GM18873 (cell line): ENCODE results near the gene SLC24A3.

Source experiments
- ATAC-seq: cut with Tn5 transposase; IDR thresholded peaks from one replicate; pipeline ENCODE4 v1.9.1; 2021; ENCODE audit warnings: mild to moderate bottlenecking, moderate library complexity, moderate number of reproducible peaks; ENCODE audit not compliant: unreplicated experiment, low FRiP score

The SLC24A3 gene

DNA sequence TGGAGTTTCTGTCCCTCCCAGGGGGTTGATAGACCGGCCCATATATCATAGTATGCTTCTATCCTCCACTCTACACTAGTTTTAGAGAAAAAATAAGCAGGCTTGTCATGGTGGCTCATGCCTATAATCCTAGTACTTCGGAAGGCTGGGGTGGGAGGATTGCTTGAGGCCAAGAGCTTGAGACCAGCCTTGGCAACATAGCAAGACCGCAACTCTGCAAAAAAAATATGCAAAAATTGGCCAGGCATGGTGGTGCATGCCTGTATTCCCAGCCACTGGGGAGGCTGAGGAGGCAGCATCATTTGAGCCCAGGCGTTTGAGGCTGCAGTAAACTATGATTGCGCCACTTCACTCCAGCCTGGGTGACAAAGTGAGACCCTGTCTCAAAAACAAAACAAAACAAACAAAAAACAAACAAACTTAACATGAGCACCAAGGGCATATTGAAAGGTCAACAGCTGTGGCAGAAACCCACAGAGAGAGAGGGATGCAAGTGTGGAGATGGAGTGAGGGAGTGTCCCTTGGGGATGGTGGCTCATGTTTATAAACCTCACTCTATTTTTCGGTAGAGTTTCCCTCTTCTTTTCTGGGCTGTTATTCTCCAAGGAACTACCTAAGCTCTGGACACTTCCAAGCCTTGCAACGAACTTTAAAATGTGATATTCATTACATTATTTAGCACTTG lies 24.1 kb downstream of the SLC24A3 start:
- ATAC-seq: no peak

- no peak for ATAC-seq
Measured at GRCh38 chr20:19241440-19241839, 29.0 kb downstream of the SLC24A3 start.

GRCh38 chr20:19244291-19244690 lies 31.8 kb downstream of the SLC24A3 start:
- ATAC-seq: no peak

DNA sequence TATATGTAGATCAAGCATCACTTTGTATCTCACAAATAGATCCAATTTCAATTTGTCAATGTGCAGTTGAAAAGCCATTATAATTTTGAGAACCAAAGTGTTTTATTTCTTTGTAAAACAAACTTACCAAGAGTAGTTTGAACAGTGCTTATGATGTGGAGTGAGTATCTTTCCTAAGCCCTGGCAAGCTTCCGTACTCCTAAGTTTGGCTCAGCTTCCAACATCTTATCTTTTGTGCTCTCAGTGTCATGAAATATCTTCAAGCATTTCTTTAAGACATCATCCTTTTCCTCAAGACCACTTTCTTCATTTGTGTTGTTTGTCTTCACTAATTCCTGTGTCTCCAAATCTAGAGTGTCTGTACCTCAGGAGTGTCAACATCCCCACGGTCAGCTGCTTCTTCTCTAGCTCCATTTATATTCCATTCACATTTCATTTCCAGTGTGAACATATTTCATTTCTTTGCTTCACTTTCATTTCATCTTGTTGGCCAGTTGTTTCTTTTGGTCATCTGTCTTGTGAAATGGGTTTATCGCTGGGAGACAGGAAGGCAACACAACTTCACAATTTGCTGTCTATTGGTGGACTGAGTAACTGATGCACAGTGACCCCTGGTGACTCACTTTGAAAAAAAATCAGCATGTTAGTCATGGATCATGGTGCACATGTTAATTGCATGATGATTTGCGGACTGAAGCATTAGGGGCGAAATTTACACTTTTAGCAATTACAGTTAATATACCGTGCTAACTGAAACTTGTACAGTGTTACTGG lies 36.9 kb downstream of the SLC24A3 start:
- ATAC-seq: no peak

- no peak for ATAC-seq
Measured at GRCh38 chr20:19250346-19250745, 37.9 kb downstream of the SLC24A3 start.

DNA sequence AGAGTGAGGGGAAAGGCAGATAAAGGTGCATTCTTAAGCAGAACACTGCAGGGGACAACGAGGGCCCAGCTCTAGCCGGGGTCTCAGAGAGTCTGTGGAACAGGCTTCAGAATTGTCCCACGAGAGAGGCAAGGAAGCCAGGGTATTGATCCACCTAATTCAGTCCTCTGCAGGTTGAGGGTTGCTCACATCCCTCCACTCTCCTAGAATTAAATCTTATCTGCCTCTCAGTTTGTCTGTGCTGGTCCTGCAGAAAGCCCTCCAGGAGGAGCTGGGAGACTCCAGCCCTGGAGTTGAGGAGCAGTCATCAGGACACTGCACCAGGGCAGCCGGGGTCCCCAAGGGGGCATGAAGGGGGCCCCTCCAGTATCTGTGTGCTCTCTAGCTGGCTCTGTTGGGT lies 39.1 kb downstream of the SLC24A3 start:
- no peak for ATAC-seq

DNA sequence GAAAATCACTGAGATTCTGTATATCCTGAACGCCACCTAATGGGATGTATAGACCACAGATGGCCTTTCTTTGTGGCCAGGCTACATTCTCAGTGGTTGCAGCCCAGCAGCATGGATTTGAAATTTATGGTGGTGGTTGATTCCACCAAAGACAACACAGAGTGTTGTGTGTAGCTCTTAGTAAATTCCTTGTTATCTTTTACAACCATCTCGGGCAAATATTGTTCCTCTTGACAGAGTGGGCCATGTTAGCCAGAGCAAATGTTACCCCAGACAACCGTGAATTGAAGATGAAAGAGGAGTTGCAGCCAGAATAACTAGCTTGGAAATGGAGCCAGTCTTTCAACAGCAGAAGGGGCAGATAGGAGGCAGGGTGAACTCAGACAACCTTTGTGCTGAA lies 39.5 kb downstream of the SLC24A3 start:
- no peak for ATAC-seq

GRCh38 chr20:19252451-19253120 lies 40.1 kb downstream of the SLC24A3 start:
- no peak for ATAC-seq

DNA sequence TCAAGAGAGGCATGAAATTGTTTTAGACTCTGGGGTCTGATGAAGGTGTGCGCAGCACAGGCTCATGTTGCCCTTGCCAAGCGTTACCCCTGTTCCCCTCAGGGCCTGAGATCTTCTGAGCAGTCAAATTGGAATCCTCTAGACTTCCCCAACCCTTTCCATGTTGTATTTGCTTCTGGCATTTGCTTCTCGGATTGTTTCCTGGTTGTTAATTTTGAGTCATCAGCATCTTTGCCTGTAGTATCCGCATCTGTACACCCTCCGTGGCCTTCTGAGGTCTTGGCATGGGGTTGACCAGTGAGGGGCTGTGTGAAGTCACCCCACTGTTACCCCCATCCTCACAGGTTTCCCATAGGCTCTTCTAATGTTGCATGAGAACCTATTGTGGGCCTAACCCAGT lies 40.9 kb downstream of the SLC24A3 start:
- no peak for ATAC-seq

DNA sequence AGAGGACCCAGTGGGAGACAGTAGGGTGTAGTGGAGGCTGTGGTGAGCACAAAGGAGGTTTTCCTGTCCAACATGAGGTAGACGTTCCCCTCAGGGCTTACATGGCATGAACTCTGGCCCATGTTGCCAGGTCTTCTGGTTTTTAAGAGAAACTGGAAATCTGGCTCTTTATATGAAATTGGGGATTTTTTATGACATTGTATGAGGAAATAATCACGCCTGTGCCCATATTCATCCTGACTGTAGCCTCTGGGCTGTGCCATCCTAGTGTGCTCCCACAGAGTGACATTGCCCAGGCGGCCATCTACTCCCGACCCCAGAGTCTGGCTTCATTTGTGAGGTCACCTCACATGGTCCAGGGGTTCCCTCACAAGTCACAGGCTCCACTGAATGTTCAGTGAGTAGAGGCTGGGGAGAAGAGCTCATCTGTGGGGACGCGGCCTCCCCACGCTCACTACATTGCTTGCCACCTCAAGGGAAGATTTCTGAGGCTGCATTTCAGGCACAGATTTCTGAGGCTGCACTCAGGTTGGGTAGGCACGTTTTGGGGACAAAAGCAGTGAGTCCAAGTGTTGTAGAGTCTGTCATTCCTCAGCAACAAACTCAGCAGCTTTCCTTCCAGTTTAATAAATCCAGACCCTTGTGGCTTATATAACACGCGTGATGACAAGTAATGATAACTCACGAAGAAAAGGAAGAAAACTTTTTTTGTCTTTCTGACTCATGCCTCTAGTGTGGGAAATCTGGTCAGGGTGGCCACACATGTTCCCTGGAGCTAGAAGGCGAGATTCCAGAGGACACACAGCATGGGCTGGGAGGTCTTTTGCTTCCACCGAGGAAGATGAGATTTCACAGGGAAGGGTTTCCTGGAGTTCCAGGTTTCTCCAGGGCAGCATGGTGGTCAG lies 41.7 kb downstream of the SLC24A3 start:
- ATAC-seq: no peak

GRCh38 chr20:19254956-19255355 lies 42.5 kb downstream of the SLC24A3 start:
- ATAC-seq: no peak

GRCh38 chr20:19256085-19256484 lies 43.6 kb downstream of the SLC24A3 start:
- ATAC-seq: no peak

DNA sequence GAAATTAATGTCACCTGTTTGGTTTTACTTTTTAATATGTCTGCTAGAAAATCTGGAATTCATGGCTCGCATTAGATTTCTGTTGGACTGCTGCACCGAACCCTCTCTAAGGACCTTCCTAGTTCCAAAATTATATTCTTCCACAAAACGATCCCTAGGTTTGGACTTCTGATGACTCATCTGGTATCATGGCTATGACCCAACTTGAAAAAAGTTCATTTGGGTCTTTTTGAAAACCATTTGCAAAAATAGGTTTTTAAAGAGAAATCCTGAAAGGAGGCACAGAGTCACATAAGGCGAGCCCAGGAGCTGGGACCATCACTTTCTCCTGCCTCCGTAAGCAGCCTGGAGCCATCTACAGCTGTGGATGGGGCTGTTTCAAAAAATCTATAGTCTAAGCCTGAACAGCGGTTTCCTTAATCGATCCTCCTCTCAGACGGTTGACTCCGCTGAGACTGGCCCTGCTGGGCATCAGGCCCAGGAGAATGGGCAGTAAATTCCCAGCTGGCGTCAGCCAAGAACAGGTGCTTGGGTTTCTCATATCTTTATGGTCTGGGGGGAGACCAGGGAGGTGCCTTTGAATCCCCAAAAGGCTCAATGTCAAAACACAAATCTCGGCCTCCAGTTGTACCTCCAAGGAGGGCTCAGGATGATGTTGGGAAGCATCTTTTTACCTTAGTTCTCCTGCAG lies 44.6 kb downstream of the SLC24A3 start:
- no peak for ATAC-seq

DNA sequence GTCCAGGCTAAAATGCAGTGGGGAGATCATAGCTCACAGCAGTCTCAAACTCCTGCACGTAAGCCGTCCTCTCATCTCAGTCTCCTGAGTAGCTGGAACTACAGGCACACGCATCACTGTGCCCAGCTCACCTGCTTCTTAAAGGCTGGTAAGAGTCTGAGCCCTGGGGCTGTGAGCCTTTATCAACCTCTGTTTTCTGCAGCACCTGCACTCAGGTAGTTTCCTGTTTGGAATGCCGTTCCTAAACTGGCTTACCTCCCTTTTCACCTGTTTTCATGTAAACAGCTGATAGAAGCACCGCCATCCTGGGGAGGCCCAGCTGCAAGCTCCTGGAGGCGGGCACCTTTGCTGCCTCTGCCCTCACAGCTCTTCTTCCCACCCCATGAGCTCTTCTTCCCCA lies 45.4 kb downstream of the SLC24A3 start:
- no peak for ATAC-seq

DNA sequence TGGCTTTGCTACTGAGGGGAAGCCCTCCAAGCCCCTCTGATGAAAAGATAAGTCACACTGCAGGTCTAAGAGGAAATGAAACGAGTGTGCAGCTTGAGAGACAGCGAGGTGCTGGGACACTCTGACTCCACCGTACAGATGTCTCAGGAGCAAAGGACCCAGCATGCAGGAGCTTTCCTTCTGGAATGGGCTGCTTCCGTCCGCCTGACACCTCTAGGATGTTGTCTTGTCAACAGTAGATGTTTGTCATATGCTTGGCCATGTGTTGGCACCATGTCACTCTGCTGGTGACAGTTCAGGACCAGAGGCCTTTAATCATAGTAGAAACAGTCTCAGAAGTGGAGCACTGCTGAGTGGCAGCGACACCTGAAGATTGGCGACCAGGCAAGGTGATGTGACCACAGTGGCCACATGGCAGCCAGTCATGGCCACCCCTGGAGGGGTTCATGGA lies 46.7 kb downstream of the SLC24A3 start:
- no peak for ATAC-seq

GRCh38 chr20:19260412-19261090 lies 48.1 kb downstream of the SLC24A3 start:
- no peak for ATAC-seq

DNA sequence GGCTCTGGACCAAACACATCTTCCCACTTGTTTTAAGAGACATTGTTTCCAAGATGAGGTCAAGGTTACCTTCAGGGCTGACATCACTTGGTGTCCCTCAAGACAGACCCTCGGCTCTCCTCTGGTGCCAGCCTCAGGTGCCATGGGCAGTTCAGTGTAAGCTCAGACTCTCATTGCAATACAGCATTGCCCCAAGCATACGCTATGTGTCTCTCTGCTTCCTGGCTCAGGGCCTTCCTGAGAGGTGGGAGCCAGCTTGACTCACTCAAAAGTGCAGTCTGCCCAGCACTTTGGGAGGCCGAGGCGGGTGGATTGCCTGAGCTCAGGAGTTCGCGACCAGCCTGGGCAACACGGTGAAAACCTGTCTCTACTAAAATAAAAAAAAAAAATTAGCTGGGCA lies 51.7 kb downstream of the SLC24A3 start:
- no peak for ATAC-seq

DNA sequence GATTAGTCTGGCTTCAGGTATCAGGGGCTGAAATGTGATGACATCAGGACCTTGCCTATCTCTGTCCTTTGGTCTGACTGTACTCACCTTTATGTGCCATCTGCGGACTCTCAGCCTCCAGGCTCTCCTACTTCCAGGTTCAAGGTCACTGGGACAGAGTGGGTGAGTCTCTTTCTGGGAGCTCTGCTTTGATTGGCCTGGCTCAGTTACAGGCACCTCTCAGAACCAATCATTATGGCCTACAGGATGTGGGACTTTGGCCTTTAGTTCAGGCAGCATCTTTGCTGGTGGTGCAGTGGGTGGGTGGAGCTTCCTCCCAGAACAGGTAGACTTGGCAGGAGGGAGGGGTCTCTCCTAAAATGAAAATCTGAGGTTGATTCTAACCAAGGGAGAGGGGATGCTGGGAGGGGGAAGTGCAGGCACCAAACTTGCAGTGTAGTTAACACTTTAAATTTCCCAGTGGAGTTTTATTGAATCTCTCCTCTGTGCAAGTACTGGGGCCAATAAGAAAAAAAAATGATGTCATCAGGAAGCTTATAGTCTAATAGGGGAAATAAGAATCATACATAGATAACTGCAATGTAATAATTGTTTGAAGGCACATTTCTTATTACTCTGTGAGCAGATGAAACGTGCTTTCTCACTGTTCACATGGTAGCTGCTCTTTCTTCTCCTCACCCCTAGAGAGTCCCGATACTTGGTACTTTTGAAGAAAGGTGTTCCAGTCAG lies 53.4 kb downstream of the SLC24A3 start:
- no peak for ATAC-seq

DNA sequence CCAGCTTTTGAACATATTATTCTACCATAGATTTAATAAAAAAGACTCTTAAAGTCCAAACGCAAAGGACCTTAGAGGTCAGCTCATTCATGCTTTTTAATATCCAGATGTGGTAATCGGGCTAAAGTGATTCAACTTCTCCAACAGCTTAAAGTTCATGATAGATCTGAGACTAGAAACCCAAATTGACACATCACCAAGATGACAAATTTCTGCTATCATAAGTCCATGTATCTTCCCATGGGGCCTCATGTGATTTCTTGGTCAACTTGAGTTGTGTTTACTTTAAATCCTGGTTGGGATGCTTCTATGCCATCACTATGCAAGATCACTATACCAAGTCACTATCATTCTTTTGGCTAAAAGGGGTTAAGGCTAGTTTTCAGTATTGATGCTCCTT lies 56.0 kb downstream of the SLC24A3 start:
- no peak for ATAC-seq
